Kidney (tissue), 14 donors: Measurements from ENCODE around the gene SLC1A1. TPM values are rescaled to one million over a fixed set of nuclear protein-coding genes. Genes with fewer than 3 reads are reported as not detected.

Source experiments
- DNase-seq, 5 donors: peaks; one replicate each; pipeline ENCODE4 v3.0.0-alpha.2; 2013 to 2020
- FAIRE-seq: peaks from 2 replicates; lab custom pipeline; 2012; peaks lifted over from hg19 to GRCh38; lab: Jason Lieb, UNC
- H3K27ac ChIP-seq, 2 donors: one replicate each; pipeline ENCODE4 v1.7.0; 2013; ENCODE audit warnings: low read depth in 2 of 2, low read length in 2 of 2, inconsistent platforms in 1 of 2
- H3K27me3 ChIP-seq: one replicate; pipeline ENCODE4 v1.7.1; 2013; ENCODE audit warnings: low read length, inconsistent platforms; ENCODE audit not compliant: control insufficient read depth, insufficient read depth
- H3K36me3 ChIP-seq, 3 donors: one replicate each; pipeline versions ENCODE4 v1.7.0 to v1.7.1; 2013; ENCODE audit warnings: low read length in 3 of 3, control low read depth in 1 of 3, inconsistent platforms in 1 of 3; ENCODE audit not compliant: insufficient read depth in 3 of 3, control insufficient read depth in 2 of 3
- H3K4me1 ChIP-seq, 3 donors: one replicate each; pipeline versions ENCODE4 v1.7.0 to v1.7.1; 2013; ENCODE audit warnings: low read length in 3 of 3, inconsistent platforms in 1 of 3, low read depth in 1 of 3; ENCODE audit not compliant: control insufficient read depth in 2 of 3, insufficient read depth in 2 of 3
- H3K4me3 ChIP-seq, 3 donors: one replicate each; pipeline versions ENCODE4 v1.7.0 to v1.8.1; 2013; ENCODE audit warnings: low read length in 3 of 3, control low read depth in 1 of 3, inconsistent platforms in 1 of 3
- H3K9ac ChIP-seq, 3 donors: one replicate each; pipeline versions ENCODE4 v1.7.0 to v1.7.1; 2013; ENCODE audit warnings: low read length in 3 of 3, control low read depth in 1 of 3, inconsistent platforms in 1 of 3
- H3K9me3 ChIP-seq, 3 donors: one replicate each; pipeline versions ENCODE4 v1.7.0 to v1.7.1; 2013; ENCODE audit warnings: low read length in 3 of 3, control low read depth in 1 of 3, inconsistent platforms in 1 of 3; ENCODE audit not compliant: control insufficient read depth in 2 of 3, insufficient read depth in 1 of 3
- CTCF ChIP-seq: IDR thresholded peaks from 3 replicates; pipeline ENCODE4 v1.5.1; 2012; ENCODE audit warnings: mild to moderate bottlenecking, moderate library complexity, borderline replicate concordance; ENCODE audit not compliant: insufficient read depth; ENCODE audit errors: extremely low read depth
- intact Hi-C: fragments of 100-400 bp; cut with DNase I; formaldehyde crosslinking; loops from one replicate; pipeline ENCODE4 v1.11.1; 2022
- polyA plus RNA-seq: library from polyadenylated mRNA; stranded (reverse); fragments of 350-450 nt; fragmentation: Illumina TruSeq; extraction: RNeasy Lipid Tissue Mini Kit (QIAGEN cat#74804); gene quantifications from one replicate; pipeline ENCODE4 v1.2.3, GENCODE V29; 2014; ENCODE audit warnings: low read depth, low replicate concordance; ENCODE audit not compliant: insufficient read depth
- total RNA-seq: library from RNA; stranded (reverse); fragmentation: NEBNext Ultra II Directional; extraction: Animal tissue kit (Norgen Biotek cat#: 25700); gene quantifications from one replicate; pipeline ENCODE4 v1.2.1, GENCODE V29; 2021
- donor health status: control.
- donor health status: control.
- donor health status: control.
- donor health status: control.
- donor health status: control.
- donor health status: DM: yes; HTN: yes; CAD: no.
- donor health status: Normal renal cell carcinoma (clear cell type).

Gene SLC1A1
- total and polyA plus RNA-seq, 2 donors from 2014 or later: 19.0 to 19.6 TPM

- Histone ChIP-seq H3K9ac (no peak overlapping the region), H3K9me3 (no peaks in the 10 kb centered on the region), H3K27me3 (no peaks in the 10 kb centered on the region), H3K27ac (no peak overlapping the region), H3K4me3 (no peak overlapping the region), H3K36me3 (peaks cover 0 to 42% (median 9%) of the 10 kb centered on the region in 3 donors), H3K4me1 (peaks cover 0 to 10% (median 0%) of the 10 kb centered on the region in 3 donors)
- intact Hi-C loops: no loop called here
- DNase-seq: no peak
- no peak for TF ChIP-seq CTCF
- FAIRE-seq: no peak
These were observed 86.2 kb downstream of the SLC1A1 start for GRCh38 chr9:4576448-4576847.

- no peak for TF ChIP-seq CTCF
- DNase-seq (no peak), FAIRE-seq (no peak)
- no peak overlapping the region for H3K4me3 ChIP-seq
- no peaks in the 10 kb centered on the region for H3K27me3 ChIP-seq
- no peak overlapping the region for H3K9ac ChIP-seq
- peaks cover 0 to 16% (median 0%) of the 10 kb centered on the region in 3 donors for H3K4me1 ChIP-seq
- no peak overlapping the region for H3K27ac ChIP-seq
- intact Hi-C loops: no loop called here
- H3K9me3 ChIP-seq: no peaks in the 10 kb centered on the region
- H3K36me3 ChIP-seq: peaks cover 0 to 36% (median 8%) of the 10 kb centered on the region in 3 donors
These were observed 88.7 kb downstream of the SLC1A1 start for GRCh38 chr9:4579001-4579400.

- Histone ChIP-seq H3K36me3 (peaks cover 0 to 32% (median 8%) of the 10 kb centered on the region in 3 donors), H3K4me3 (no peak overlapping the region), H3K4me1 (peaks cover 0 to 16% (median 0%) of the 10 kb centered on the region in 3 donors), H3K27ac (peak overlapping the region; percentile 45 to 59), H3K27me3 (no peaks in the 10 kb centered on the region), H3K9ac (no peak overlapping the region), H3K9me3 (no peaks in the 10 kb centered on the region)
- no peak for TF ChIP-seq CTCF
- no peak for FAIRE-seq
- no peak for DNase-seq
- intact Hi-C loops: no loop called here
These were observed 90.9 kb downstream of the SLC1A1 start for GRCh38 chr9:4581035-4581760.
